Osteoblast (primary cell): ENCODE results near the gene WDR7. TPM values are rescaled to one million over a fixed set of nuclear protein-coding genes. Genes with fewer than 3 reads are reported as not detected.

Experiments used
- DNase-seq: peaks from one replicate; pipeline ENCODE4 v3.0.0; 2011; ENCODE audit warnings: low spot score, mixed read lengths; ENCODE audit not compliant: insufficient read length; ENCODE audit errors: missing footprints
- H2AFZ ChIP-seq: 2 replicates; pipeline ENCODE4 v1.6.0; 2011; ENCODE audit warnings: mild to moderate bottlenecking, low read length
- H3K27ac ChIP-seq: 2 replicates; pipeline ENCODE4 v1.5.1; 2011; ENCODE audit warnings: mild to moderate bottlenecking, low read depth, low read length, moderate library complexity
- H3K27me3 ChIP-seq: 2 replicates; pipeline ENCODE4 v1.6.0; 2012; ENCODE audit warnings: mild to moderate bottlenecking, control low read depth, inconsistent platforms, low read length, moderate library complexity; ENCODE audit not compliant: insufficient read depth
- H3K36me3 ChIP-seq: 2 replicates; pipeline ENCODE4 v1.5.1; 2011; ENCODE audit warnings: mild to moderate bottlenecking, low read length, control low read depth, moderate library complexity; ENCODE audit not compliant: insufficient read depth
- H3K4me1 ChIP-seq: 2 replicates; pipeline ENCODE4 v1.5.1; 2011; ENCODE audit warnings: mild to moderate bottlenecking, low read length, control low read depth, moderate library complexity; ENCODE audit not compliant: insufficient read depth
- H3K4me2 ChIP-seq: 2 replicates; pipeline ENCODE4 v1.6.0; 2011; ENCODE audit warnings: mild to moderate bottlenecking, low read length; ENCODE audit not compliant: insufficient read depth
- H3K4me3 ChIP-seq: fragments of 200-600 bp; sonication (generic); 3 replicates; pipeline ENCODE4 v1.5.1; 2012; ENCODE audit warnings: mild to moderate bottlenecking, low read length, inconsistent platforms; ENCODE audit not compliant: insufficient read depth
- H3K79me2 ChIP-seq: 2 replicates; pipeline ENCODE4 v1.6.0; 2012; ENCODE audit warnings: mild to moderate bottlenecking, low read length, control low read depth, inconsistent platforms; ENCODE audit not compliant: insufficient read depth
- H3K9me3 ChIP-seq: 2 replicates; pipeline ENCODE4 v1.5.1; 2011; ENCODE audit warnings: low read depth, low read length, control low read depth
- H4K20me1 ChIP-seq: 2 replicates; pipeline ENCODE4 v1.6.0; 2012; ENCODE audit warnings: mild to moderate bottlenecking, low read length, control low read depth; ENCODE audit not compliant: insufficient read depth
- total RNA-seq: library from RNA; depleted of rRNA; stranded (reverse); fragments of >200 nt; gene quantifications from 2 replicates; pipeline ENCODE4 v1.2.3, GENCODE V29; 2012
- TF ChIP-seq, protein P1 (sequence below): IDR thresholded peaks from 2 replicates; pipeline ENCODE4 v1.5.1; 2011; ENCODE audit warnings: mild to moderate bottlenecking, low read depth, low read length, moderate library complexity; ENCODE audit errors: extremely low read depth

The WDR7 gene
- total RNA-seq, 1 donor = 23.2 TPM

DNA sequence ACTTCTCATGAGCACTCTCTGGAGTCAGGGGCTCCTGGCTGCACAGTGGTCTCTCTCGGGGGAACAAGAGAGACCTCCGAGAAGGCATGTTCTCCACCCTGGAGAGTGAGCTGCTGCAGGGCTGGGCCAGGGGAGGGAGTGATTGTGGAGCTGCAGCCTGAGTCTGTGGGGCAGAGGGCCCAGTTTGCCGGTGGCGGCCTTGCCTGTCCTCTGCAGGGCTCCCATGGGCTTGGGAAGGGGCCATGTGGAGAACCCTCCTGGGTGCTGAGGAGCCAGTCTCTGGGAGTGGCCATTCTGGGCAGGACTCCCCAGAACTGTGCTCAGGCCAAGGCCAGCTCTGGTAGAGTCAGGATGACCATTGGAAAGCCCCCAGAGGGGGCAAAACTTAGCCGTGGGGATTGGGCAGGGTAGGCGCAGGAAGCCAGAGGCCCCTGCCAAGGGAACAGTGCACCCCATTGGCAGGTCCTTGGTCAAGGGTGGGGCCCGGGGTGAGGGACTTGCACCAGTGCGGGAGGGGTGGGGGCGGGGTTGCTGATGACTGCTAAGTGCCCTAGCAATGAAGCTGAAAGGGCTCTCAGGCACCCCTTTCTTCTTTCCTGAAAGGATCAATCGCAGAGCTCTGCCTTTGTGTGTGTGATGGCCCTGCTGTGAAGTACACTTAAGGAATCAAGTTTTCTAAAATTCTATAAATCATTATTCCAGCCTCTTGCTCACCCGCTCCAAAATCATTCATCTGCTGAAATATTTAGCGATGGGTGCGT is 426.0 kb downstream of the WDR7 start:
- DNase-seq = no peak
- H3K9me3 ChIP-seq = no peaks in the 10 kb centered on the region
- H3K36me3 ChIP-seq = no peaks in the 10 kb centered on the region
- H3K4me1 ChIP-seq = no peaks in the 10 kb centered on the region
- H4K20me1 ChIP-seq = no peaks in the 10 kb centered on the region
- no peak overlapping the region for H3K27ac ChIP-seq
- TF ChIP-seq, protein P1, sequence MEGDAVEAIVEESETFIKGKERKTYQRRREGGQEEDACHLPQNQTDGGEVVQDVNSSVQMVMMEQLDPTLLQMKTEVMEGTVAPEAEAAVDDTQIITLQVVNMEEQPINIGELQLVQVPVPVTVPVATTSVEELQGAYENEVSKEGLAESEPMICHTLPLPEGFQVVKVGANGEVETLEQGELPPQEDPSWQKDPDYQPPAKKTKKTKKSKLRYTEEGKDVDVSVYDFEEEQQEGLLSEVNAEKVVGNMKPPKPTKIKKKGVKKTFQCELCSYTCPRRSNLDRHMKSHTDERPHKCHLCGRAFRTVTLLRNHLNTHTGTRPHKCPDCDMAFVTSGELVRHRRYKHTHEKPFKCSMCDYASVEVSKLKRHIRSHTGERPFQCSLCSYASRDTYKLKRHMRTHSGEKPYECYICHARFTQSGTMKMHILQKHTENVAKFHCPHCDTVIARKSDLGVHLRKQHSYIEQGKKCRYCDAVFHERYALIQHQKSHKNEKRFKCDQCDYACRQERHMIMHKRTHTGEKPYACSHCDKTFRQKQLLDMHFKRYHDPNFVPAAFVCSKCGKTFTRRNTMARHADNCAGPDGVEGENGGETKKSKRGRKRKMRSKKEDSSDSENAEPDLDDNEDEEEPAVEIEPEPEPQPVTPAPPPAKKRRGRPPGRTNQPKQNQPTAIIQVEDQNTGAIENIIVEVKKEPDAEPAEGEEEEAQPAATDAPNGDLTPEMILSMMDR = no peak
- no peaks in the 10 kb centered on the region for H3K79me2 ChIP-seq
- H3K4me2 ChIP-seq = no peak overlapping the region
- no peak overlapping the region for H3K4me3 ChIP-seq
- no peak overlapping the region for H2AFZ ChIP-seq
- H3K27me3 ChIP-seq = peaks cover 17% of the 10 kb centered on the region

GRCh38 chr18:57077786-57078552 is 426.8 kb downstream of the WDR7 start:
- Histone ChIP-seq H3K4me3 (no peak overlapping the region), H3K79me2 (no peaks in the 10 kb centered on the region), H3K27ac (no peak overlapping the region), H3K36me3 (no peaks in the 10 kb centered on the region), H2AFZ (no peak overlapping the region), H3K9me3 (no peaks in the 10 kb centered on the region), H3K27me3 (peaks cover 17% of the 10 kb centered on the region), H4K20me1 (no peaks in the 10 kb centered on the region), H3K4me1 (no peaks in the 10 kb centered on the region), H3K4me2 (no peak overlapping the region)
- TF ChIP-seq, protein P1 = no peak
- no peak for DNase-seq

- Histone ChIP-seq H3K4me3 (no peak overlapping the region), H3K27me3 (peaks cover 17% of the 10 kb centered on the region)
Observed at GRCh38 chr18:57078614-57079013, 427.5 kb downstream of the WDR7 start.

GRCh38 chr18:57080479-57080878 is 429.3 kb downstream of the WDR7 start:
- TF ChIP-seq, protein P1 = no peak
- H3K4me3 ChIP-seq = no peak overlapping the region
- DNase-seq = no peak

More at GRCh38 chr18:57078614-57079013, 427.5 kb downstream of the WDR7 start:
- Histone ChIP-seq H4K20me1 (no peaks in the 10 kb centered on the region), H3K79me2 (no peaks in the 10 kb centered on the region), H3K4me2 (no peak overlapping the region), H3K4me1 (no peaks in the 10 kb centered on the region), H3K9me3 (no peaks in the 10 kb centered on the region), H3K36me3 (no peaks in the 10 kb centered on the region), H2AFZ (no peak overlapping the region), H3K27ac (no peak overlapping the region)
- TF ChIP-seq, protein P1 = no peak
- no peak for DNase-seq

More at GRCh38 chr18:57080479-57080878, 429.3 kb downstream of the WDR7 start:
- Histone ChIP-seq H3K4me2 (no peak overlapping the region), H2AFZ (no peak overlapping the region), H3K36me3 (no peaks in the 10 kb centered on the region), H3K27me3 (peaks cover 4% of the 10 kb centered on the region), H3K9me3 (no peaks in the 10 kb centered on the region), H3K79me2 (no peaks in the 10 kb centered on the region), H3K4me1 (no peaks in the 10 kb centered on the region), H4K20me1 (no peaks in the 10 kb centered on the region), H3K27ac (no peak overlapping the region)
